Measurements from ENCODE around the gene EZR.
"Not testable (repeated sequence)": the region's sequence is repeated elsewhere in the genome, so short reads cannot be mapped to it uniquely, and the experiment has no call there.

EZR gene

GRCh38 chr6:158843751-158844683, 24.8 kb upstream of the EZR start:
- DNase-seq (ENCODE audit: low read depth in 3 of 3) = no peak

DNA sequence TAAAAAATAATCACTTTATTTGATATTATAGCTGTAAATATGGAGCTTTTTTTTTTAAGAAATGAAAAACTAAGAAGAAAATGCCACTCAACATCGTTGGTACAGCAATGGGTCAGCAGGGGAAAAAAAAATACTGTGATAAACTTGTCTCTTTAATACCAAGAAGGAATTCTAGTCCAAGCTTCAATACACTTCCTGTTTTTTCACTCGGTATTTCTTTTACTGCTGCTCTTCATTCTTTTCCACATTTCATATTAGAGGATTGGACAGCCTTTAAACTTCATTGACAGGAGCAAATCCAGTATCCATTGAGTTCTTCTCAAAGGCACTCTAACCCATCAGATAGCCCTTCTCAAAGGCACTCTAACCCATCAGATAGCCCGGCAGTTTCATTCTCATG, 22.2 kb upstream of the EZR start:
- no peak for DNase-seq (ENCODE audit: low read depth in 3 of 3)

GRCh38 chr6:158840465-158840864, 21.3 kb upstream of the EZR start:
- no peak for DNase-seq (ENCODE audit: low read depth in 3 of 3)

- DNase-seq (ENCODE audit: low read depth in 3 of 3) = no peak
These were observed 20.6 kb upstream of the EZR start for GRCh38 chr6:158839796-158840195.

DNA sequence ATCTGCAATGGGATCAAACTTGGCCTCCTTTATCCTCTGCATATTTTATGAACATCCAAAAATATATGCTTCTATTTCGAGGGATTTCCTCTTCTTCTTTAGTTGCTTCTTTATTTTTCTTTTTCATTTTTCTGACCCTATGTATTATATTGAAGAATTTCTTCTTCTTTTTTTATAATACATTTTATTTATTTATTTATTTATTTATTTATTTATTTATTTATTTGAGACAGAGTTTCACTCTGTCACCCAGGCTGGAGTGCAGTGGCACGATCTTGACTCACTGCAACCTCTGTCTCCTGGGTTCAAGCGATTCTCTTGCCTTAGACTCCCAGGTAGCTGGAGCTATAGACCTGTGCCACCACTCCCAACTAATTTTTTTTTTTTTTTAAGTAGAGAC, 19.6 kb upstream of the EZR start:
- DNase-seq (ENCODE audit: low read depth in 3 of 3) = not testable (repeated sequence)

GRCh38 chr6:158837684-158838625, 18.8 kb upstream of the EZR start:
- DNase-seq (ENCODE audit: low read depth in 3 of 3) = no peak

GRCh38 chr6:158836625-158837311, 17.6 kb upstream of the EZR start:
- DNase-seq (ENCODE audit: low read depth in 3 of 3) = no peak

DNA sequence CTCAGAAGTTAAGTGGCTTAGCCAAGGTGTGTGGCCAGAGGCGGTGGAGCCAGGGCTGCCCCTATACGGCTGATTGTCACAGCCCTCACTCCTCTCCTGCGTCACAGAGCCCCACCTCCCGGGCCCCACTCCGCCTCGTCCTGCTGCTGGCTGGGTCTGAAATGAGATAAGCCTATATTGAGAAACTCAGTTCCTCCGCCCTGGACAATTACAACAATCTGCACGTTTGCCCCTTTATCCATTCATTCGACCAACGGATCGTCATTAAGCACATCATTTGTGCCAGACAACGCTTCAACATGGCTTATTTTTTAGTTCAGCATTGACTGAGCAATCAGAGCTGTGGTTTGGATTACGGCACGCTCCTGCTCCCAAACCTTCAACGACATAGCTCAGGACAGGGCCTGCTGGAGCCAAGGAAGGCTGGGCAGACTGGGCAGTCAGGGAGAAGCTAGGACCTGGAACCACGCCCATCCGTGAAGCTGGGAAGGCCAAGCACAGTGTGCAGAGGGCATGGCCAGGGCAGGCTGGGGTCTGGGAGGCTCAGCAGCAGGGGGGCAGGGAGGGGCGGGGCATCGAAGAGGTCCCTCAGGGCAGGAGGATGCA, 16.6 kb upstream of the EZR start:
- no peak for DNase-seq (ENCODE audit: low read depth in 3 of 3)

- DNase-seq (ENCODE audit: low read depth in 3 of 3) = no peak
These were observed 15.7 kb upstream of the EZR start for GRCh38 chr6:158834675-158835385.

GRCh38 chr6:158832807-158833206, 13.6 kb upstream of the EZR start:
- DNase-seq (ENCODE audit: low read depth in 3 of 3) = not testable (repeated sequence)

- DNase-seq (ENCODE audit: low read depth in 3 of 3) = no peak
These were observed 12.9 kb upstream of the EZR start for GRCh38 chr6:158832026-158832425.

DNA sequence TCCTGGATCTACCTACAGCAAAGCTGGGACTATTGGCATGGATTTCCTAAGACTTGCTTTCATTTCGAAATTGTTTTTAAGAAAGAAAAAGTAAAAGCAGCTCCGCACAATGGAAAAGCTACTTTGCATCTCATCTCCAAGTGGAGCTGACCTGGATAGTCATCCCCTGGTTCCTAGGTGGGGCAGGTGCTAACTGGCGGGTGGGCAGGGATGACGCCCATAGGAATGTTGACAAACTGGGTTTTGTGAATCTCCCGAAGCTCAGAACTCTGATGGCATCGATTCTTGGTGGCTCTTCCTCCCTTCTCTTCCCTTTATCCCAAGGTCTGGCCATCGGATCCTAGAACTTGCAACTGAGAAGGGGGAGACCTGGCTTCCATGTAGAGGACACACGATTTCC, 12.4 kb upstream of the EZR start:
- DNase-seq (ENCODE audit: low read depth in 3 of 3) = no peak

GRCh38 chr6:158830736-158831135, 11.6 kb upstream of the EZR start:
- no peak for DNase-seq (ENCODE audit: low read depth in 3 of 3)

GRCh38 chr6:158828807-158829206, 9.6 kb upstream of the EZR start:
- DNase-seq (ENCODE audit: low read depth in 3 of 3) = no peak

DNA sequence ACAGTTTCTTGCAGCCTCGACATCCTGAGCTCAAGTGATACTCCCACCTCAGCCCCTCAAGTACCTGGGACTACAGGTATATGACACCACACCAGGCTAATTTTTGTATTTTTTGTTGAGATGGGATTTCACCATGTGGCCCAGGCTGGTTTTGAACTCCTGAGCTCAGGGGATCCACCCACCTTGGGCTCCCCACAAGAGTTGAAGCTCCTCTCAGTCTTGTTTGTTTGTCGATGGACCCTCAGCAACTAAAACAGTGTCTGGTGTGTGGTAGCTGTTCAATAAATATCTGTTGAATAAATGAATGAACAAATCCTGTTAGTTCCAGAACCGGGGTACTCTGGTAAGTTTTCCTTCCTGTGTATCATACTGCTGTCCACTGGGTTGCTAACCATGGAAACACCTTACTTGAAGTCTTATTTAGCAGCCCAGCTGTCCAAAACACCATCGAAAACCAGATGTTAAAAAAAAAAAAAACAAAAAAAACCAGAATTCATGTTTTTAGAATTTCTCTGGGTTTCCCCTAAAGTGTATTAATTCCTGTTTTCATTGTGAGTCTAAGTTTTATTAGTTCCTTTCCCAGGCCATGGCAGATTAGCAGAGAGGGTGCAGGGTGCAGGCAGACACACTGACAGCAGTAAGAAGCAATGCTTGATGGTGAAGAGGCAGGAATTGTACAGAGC, 7.8 kb upstream of the EZR start:
- DNase-seq (ENCODE audit: low read depth in 3 of 3) = no peak

DNA sequence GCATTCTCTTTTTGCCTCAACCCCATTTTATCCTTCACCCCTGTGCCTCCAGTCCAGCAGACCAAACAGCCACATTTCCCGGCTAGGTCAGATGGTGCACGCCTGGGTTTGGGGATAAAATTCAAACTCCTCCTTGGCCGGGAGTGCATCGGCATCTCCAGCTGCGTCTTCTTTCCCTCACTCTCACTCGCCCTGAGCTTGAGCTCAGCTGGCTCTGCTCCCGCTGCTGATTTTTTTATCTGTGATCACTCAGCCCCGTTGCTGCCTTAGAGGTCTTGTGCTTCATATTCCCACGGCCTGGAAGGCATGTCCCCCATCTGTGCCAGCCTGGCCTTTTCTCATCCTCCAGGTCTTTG, 6.8 kb upstream of the EZR start:
- DNase-seq (ENCODE audit: low read depth in 3 of 3) = no peak

- no peak for DNase-seq (ENCODE audit: low read depth in 3 of 3)
These were observed 6.1 kb upstream of the EZR start for GRCh38 chr6:158825038-158825950.

- not testable (repeated sequence) for DNase-seq (ENCODE audit: low read depth in 3 of 3)
These were observed 4.4 kb upstream of the EZR start for GRCh38 chr6:158823616-158824015.

DNA sequence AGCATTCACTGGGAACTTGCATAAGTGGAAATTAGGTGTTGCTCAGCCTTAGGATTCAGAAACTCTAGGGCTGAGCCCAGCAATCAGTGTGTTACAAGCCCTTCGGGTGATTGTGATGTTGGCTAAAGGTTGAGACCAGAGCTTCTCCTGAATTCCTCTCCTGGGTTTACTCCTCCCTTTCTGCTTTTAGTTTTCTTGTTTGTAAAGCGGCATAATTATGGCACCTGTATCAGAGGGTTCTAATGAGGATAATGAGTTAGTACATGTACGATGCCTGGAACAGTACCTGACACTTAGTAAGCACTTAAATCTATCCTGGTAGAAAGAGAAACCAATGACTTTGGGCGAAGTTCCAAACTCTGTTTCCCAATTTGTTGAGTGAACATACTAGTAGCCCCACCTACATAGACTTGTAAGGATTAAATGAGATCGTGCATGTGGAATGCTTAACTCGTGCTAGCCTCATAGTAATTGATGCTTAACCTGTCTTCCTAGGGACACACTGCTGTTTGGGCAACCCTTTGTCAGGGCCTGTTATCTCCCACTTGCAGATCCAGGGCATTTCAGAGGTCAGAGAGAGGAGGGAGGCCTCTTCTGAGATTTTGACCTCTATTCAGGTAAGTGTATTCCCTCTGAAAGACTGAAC, 932 bp upstream of the EZR start:
- no peak for DNase-seq (ENCODE audit: low read depth in 3 of 3)

Measured in stimulated activated CD4-positive, alpha-beta T cell treated with anti-CD3 and anti-CD28 coated beads, TNF-alpha, amount 100 ng/mL, for 24 hours (primary cell).